ENCODE results near the gene FGF14.

- no peak for TF ChIP-seq CTCF (IDR thresholded peaks at IDR 0.05)
- TF ChIP-seq POLR2AphosphoS5 (IDR thresholded peaks at IDR 0.05): no peak
- TF ChIP-seq POLR2A (IDR thresholded peaks at IDR 0.05): no peak
Observed at GRCh38 chr13:101712026-101712348, 689.9 kb downstream of the FGF14 start.
